Measurements from ENCODE around the gene LPAR3. TPM values are rescaled to one million over a fixed set of nuclear protein-coding genes. Genes with fewer than 3 reads are reported as not detected.

LPAR3 gene
- total RNA-seq, 1 experiment from 2014 or later: 0.13 TPM

- Histone ChIP-seq H3K4me3 (ENCODE audit: low read depth, low read length, poor library complexity, severe bottlenecking) (no peak overlapping the region), H3K27me3 (replicated peaks; ENCODE audit: insufficient read depth, low read depth, low read length, poor library complexity) (no peaks in the 10 kb centered on the region), H3K9me3 (ENCODE audit: low read depth, low read length, poor library complexity, severe bottlenecking) (no peaks in the 10 kb centered on the region), H3K36me3 (ENCODE audit: insufficient read depth, low read length, poor library complexity, severe bottlenecking) (no peaks in the 10 kb centered on the region), H3K4me1 (ENCODE audit: insufficient read depth, low read length, poor library complexity, severe bottlenecking) (no peaks in the 10 kb centered on the region), H3K27ac (ENCODE audit: low read depth, low read length, poor library complexity, severe bottlenecking) (no peak overlapping the region)
- TF ChIP-seq, protein P1, sequence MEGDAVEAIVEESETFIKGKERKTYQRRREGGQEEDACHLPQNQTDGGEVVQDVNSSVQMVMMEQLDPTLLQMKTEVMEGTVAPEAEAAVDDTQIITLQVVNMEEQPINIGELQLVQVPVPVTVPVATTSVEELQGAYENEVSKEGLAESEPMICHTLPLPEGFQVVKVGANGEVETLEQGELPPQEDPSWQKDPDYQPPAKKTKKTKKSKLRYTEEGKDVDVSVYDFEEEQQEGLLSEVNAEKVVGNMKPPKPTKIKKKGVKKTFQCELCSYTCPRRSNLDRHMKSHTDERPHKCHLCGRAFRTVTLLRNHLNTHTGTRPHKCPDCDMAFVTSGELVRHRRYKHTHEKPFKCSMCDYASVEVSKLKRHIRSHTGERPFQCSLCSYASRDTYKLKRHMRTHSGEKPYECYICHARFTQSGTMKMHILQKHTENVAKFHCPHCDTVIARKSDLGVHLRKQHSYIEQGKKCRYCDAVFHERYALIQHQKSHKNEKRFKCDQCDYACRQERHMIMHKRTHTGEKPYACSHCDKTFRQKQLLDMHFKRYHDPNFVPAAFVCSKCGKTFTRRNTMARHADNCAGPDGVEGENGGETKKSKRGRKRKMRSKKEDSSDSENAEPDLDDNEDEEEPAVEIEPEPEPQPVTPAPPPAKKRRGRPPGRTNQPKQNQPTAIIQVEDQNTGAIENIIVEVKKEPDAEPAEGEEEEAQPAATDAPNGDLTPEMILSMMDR (conservative IDR thresholded peaks at IDR 0.05; ENCODE audit: low read depth, low read length): no peak
- no peak for TF ChIP-seq EZH2 (IDR thresholded peaks at IDR 0.05; ENCODE audit: borderline replicate concordance, low read depth, low read length, poor library complexity, severe bottlenecking)
- BruUV-seq (replicated peaks): no TSS peak
- CTCF ChIA-PET: no interaction called here
- DNase-seq (ENCODE audit: low spot score): no peak
- intact Hi-C loops (cut with micrococcal nuclease; ENCODE audit: unreplicated experiment): no loop called here
- POLR2A ChIA-PET (ENCODE audit: low non-redundant PET): no interaction called here
Observed at GRCh38 chr1:84797603-84798002, 95.4 kb downstream of the LPAR3 start.

DNA sequence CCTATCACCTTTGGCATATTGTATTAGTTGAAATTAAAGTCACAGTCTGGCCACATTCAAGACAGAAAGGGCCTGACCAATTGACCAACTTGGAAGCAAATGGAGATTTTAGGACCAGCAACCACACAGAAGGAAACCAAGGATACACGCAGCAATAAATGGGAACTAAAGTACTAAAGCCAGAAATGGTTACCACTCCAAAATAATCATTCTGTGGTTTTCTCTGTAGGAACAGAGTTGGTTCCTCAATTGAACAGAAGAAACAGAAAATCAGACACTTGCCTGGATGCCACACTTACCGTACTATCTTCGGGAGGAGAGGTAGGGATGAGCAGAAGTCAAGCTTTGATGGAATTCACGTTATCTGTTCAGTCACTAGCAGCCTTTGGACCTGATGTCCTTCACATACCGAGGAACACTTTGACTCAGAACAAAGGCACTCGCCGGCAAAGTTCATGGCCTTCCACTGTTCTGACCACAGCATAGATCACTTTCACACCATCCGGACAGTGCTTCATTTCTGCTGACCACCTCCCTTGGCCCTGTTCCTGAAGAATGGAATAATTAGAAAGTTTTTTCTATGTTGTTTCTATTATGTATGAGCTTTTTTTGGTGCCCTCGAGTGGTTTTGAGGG, 96.9 kb downstream of the LPAR3 start:
- H3K9me3 ChIP-seq (ENCODE audit: low read depth, low read length, poor library complexity, severe bottlenecking): no peaks in the 10 kb centered on the region
- H3K4me1 ChIP-seq (ENCODE audit: insufficient read depth, low read length, poor library complexity, severe bottlenecking): no peaks in the 10 kb centered on the region
- BruUV-seq (replicated peaks): no TSS peak
- DNase-seq (ENCODE audit: low spot score): no peak
- no peak for TF ChIP-seq EZH2 (IDR thresholded peaks at IDR 0.05; ENCODE audit: borderline replicate concordance, low read depth, low read length, poor library complexity, severe bottlenecking)
- TF ChIP-seq, protein P1 (conservative IDR thresholded peaks at IDR 0.05; ENCODE audit: low read depth, low read length): no peak
- CTCF ChIA-PET: interaction anchor here (1.6 kb wide), 1 partner anchor 14 kb away, joined by 5 read pairs; no protein-coding TSS in a partner anchor
- intact Hi-C loops (cut with micrococcal nuclease; ENCODE audit: unreplicated experiment): no loop called here
- H3K27ac ChIP-seq (ENCODE audit: low read depth, low read length, poor library complexity, severe bottlenecking): no peak overlapping the region
- POLR2A ChIA-PET (ENCODE audit: low non-redundant PET): interaction anchor here (0.6 kb wide), 1 partner anchor 36 kb away, joined by 3 read pairs; no protein-coding TSS in a partner anchor
- no peak overlapping the region for H3K4me3 ChIP-seq (ENCODE audit: low read depth, low read length, poor library complexity, severe bottlenecking)
- no peaks in the 10 kb centered on the region for H3K27me3 ChIP-seq (replicated peaks; ENCODE audit: insufficient read depth, low read depth, low read length, poor library complexity)
- H3K36me3 ChIP-seq (ENCODE audit: insufficient read depth, low read length, poor library complexity, severe bottlenecking): no peaks in the 10 kb centered on the region

- Histone ChIP-seq H3K27ac (ENCODE audit: low read depth, low read length, poor library complexity, severe bottlenecking) (no peak overlapping the region), H3K27me3 (replicated peaks; ENCODE audit: insufficient read depth, low read depth, low read length, poor library complexity) (no peaks in the 10 kb centered on the region), H3K36me3 (ENCODE audit: insufficient read depth, low read length, poor library complexity, severe bottlenecking) (no peaks in the 10 kb centered on the region), H3K4me1 (ENCODE audit: insufficient read depth, low read length, poor library complexity, severe bottlenecking) (no peaks in the 10 kb centered on the region), H3K4me3 (ENCODE audit: low read depth, low read length, poor library complexity, severe bottlenecking) (no peak overlapping the region), H3K9me3 (ENCODE audit: low read depth, low read length, poor library complexity, severe bottlenecking) (no peaks in the 10 kb centered on the region)
- intact Hi-C loops (cut with micrococcal nuclease; ENCODE audit: unreplicated experiment): no loop called here
- ChIA-PET POLR2A (ENCODE audit: low non-redundant PET) (no interaction called here), CTCF (interaction anchor here (1.6 kb wide), 1 partner anchor 13 kb away, joined by 5 read pairs; no protein-coding TSS in a partner anchor)
- DNase-seq (ENCODE audit: low spot score): no peak
- BruUV-seq (replicated peaks): no TSS peak
- TF ChIP-seq, protein P1 (conservative IDR thresholded peaks at IDR 0.05; ENCODE audit: low read depth, low read length): no peak
- no peak for TF ChIP-seq EZH2 (IDR thresholded peaks at IDR 0.05; ENCODE audit: borderline replicate concordance, low read depth, low read length, poor library complexity, severe bottlenecking)
Observed at GRCh38 chr1:84795213-84795612, 97.8 kb downstream of the LPAR3 start.

All from A673 (cell line).